Astrocyte (in vitro differentiated cells and primary cell): ENCODE results near the gene IGLON5.

Experiments
- EZH2 ChIP-seq: IDR thresholded peaks from 2 replicates; pipeline ENCODE4 v1.6.1; 2012; ENCODE audit warnings: mild to moderate bottlenecking, low read length, inconsistent platforms; ENCODE audit not compliant: insufficient read depth
- TF ChIP-seq, protein P1 (sequence below): IDR thresholded peaks from 2 replicates; pipeline ENCODE4 v1.5.1; 2011; ENCODE audit warnings: low read depth, mild to moderate bottlenecking, inconsistent platforms, low read length, moderate library complexity; ENCODE audit not compliant: insufficient read depth

- TF ChIP-seq, protein P1, sequence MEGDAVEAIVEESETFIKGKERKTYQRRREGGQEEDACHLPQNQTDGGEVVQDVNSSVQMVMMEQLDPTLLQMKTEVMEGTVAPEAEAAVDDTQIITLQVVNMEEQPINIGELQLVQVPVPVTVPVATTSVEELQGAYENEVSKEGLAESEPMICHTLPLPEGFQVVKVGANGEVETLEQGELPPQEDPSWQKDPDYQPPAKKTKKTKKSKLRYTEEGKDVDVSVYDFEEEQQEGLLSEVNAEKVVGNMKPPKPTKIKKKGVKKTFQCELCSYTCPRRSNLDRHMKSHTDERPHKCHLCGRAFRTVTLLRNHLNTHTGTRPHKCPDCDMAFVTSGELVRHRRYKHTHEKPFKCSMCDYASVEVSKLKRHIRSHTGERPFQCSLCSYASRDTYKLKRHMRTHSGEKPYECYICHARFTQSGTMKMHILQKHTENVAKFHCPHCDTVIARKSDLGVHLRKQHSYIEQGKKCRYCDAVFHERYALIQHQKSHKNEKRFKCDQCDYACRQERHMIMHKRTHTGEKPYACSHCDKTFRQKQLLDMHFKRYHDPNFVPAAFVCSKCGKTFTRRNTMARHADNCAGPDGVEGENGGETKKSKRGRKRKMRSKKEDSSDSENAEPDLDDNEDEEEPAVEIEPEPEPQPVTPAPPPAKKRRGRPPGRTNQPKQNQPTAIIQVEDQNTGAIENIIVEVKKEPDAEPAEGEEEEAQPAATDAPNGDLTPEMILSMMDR, result no peak
- TF ChIP-seq EZH2, result no peak
These were observed 18.9 kb downstream of the IGLON5 start for GRCh38 chr19:51330366-51330765.
